Dedifferentiated amniotic fluid mesenchymal stem cell (primary cell): ENCODE results near the gene KIF20B.
"Not testable (repeated sequence)": the region's sequence is repeated elsewhere in the genome, so short reads cannot be mapped to it uniquely, and the experiment has no call there.

Experiments
- DNase-seq: peaks from one replicate; pipeline ENCODE4 v3.0.0-alpha.2; 2016; ENCODE audit errors: extremely low spot score

KIF20B gene

GRCh38 chr10:89692416-89692815 lies 9.0 kb upstream of the KIF20B start:
- no peak for DNase-seq

DNA sequence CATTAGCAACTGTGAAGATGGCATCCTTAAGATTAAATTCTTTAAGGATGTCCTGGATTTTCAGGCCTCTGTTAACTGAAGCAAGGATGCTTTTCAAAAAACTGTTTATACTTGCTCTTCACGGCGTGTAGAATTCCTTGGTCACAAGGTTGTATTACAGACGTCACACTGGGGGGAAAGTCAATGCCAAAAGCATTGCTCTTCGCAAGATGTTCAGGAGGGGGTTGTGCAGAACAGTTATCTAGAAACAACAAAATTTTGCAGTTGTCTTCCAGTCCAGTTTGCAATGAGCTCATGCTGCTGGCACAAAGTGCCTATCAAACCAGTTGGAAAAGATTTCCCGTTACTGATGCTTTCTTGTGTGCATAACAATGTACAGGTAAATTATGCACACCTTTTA lies 8.2 kb upstream of the KIF20B start:
- DNase-seq = no peak

- DNase-seq = no peak
Measured at GRCh38 chr10:89695307-89695706, 6.1 kb upstream of the KIF20B start.

DNA sequence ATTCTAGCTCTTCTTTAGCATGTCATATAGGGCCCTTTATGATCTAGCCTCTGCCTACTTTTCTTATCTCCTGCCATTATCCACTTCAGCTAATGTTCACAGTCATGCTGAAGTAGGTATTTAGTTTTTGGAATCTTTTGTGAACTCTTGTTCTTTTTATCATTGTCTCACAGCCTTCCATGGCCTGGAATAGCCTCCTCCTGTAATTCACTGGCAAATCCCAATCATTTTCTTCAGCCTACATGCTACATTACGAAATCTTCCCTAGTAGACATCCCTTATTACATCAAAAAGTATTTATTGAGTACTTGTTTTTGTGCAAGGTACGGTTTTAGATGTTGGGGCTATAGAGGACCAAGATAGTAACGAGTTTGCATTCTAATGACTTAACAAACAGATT lies 3.4 kb upstream of the KIF20B start:
- no peak for DNase-seq

DNA sequence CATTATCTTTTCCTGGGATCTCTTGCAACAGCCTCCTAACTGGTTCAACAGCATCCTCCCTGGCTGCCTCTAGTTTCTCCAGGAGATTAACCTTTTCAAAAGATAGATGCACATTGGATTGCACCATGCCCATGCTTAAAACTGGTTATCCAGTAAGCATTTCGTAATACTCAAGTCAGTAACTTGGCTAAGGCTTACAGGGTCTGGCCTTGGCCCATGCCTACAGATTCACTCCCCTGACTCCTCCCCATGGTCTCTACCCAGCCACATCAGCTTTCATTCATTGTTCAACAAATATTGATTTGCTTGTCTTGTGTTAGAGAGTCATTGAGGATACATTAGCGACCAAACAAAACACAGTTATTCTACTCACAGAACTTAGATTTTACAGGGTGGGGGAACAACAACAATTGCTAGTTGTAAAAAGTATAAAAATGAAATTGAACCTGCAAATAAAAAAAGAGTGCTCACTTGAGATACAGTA lies 1.8 kb upstream of the KIF20B start:
- no peak for DNase-seq

GRCh38 chr10:89700923-89701241 lies 508 bp upstream of the KIF20B start:
- no peak for DNase-seq

GRCh38 chr10:89702121-89702480 lies 711 bp downstream of the KIF20B start:
- peak; percentile 17 for DNase-seq

DNA sequence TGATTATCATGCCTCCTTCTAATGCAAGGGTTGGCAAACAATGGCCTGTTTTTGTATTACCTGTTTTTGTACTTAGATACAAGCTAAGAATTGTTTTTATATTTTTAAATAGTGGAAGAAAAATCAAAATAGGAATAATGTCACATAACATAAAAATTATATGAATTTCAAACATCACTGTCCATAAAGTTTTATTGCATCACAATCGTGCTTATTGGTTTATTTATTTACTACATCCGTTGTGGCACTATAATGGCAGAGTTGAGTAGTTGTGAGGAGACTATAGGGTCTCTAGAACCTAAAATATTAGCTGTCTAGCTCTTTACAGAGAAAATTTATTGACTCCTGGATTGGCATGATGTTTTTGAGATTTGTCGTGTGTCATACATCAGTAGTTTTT lies 4.1 kb downstream of the KIF20B start:
- no peak for DNase-seq

GRCh38 chr10:89706011-89706410 lies 4.6 kb downstream of the KIF20B start:
- DNase-seq = no peak

- no peak for DNase-seq
Measured at GRCh38 chr10:89707372-89707771, 6.0 kb downstream of the KIF20B start.

DNA sequence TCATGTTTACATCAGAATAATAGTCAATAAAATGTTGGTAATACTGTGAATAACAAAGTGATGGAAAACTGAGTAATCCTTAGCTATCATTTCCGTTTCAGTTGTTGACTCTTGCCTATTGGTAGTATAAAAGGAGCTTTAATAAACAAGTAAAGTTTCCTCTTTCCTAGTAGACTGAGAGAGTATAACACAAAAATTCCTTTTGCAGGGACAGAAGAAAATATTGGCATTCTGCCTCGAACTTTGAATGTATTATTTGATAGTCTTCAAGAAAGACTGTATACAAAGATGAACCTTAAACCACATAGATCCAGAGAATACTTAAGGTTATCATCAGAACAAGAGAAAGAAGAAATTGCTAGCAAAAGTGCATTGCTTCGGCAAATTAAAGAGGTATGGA lies 9.4 kb downstream of the KIF20B start:
- DNase-seq = no peak

- DNase-seq = no peak
Measured at GRCh38 chr10:89734616-89735015, 33.2 kb downstream of the KIF20B start.

DNA sequence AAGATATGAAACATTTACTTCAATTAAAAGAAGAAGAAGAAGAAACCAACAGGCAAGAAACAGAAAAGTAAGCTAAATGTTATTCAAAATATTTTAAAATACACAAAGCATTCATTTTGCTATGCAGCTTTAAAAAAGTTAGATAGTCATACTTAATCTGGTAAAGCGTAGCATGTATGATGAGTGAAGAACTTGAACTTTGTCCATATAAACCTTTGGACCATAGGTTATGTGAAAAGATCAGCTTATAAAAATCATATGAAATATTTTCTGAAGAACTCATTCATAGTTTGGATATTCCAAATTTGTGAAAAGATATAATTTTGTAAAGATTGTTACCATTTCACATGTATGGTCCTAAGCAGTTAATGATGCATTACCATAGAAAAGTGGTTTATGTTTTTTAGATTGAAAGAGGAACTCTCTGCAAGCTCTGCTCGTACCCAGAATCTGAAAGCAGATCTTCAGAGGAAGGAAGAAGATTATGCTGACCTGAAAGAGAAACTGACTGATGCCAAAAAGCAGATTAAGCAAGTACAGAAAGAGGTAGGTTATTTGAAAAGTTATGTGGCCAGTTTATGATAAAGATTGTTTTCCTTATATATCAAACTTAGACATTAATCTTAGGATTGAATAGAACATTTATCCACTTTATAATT lies 37.3 kb downstream of the KIF20B start:
- DNase-seq = no peak

GRCh38 chr10:89741126-89741762 lies 39.9 kb downstream of the KIF20B start:
- DNase-seq = no peak

DNA sequence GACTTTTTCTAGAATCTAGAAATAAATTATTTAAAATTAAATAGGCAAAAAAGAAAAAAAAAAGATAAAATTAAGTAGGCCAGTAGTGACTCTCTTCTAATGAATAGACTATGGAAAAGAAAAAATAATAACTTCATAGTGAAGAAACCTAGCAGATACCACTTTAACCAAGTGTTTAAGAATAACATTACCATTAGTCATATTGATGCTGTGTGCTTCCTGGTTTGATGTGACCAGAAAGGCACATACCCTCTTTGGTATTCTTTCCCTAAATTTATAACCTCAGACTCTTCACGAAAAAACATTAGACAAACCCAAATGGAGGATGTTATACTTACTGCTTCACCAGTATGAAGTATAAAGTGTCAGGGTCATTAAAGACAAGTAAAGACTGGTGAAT lies 42.6 kb downstream of the KIF20B start:
- no peak for DNase-seq

GRCh38 chr10:89745903-89746302 lies 44.5 kb downstream of the KIF20B start:
- DNase-seq = no peak

DNA sequence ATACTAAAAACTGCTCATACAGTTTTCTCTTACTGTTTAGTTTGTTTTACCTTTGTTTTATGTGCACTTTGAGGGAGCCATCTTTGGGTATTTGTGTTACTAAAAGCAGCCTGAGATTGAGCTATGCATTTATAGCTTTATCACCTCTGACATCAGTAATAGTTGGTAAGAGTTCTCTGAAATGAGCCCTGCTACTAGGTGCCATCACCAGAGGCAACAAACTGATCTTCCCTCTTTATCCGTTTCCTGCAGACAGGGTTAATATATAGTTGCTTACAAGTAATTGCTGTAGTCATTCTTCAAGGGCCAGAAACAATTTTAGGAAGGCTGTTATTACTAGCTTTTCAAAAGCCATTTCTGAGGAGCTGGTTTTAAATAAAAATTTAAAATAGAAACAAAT lies 49.1 kb downstream of the KIF20B start:
- DNase-seq = no peak

DNA sequence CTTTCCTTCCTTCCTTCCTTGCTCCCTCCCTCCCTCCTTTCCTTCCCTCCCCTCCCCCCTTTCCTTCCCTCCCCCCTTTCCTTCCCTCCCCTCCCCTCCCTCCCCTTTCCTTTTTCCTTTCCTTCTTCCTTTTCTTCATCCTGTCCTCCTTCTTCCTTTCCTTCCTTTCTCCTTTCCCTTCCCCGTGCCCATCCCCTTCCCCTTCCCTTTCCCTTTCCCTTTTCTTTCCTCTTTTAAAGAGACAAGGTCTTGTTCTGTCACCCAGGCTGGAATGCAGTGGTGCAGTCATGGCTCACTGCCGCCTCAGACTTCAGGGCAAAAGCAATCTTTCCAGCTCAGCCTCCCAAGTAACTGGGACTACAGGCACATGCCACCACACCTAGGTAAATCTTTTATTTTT lies 54.0 kb downstream of the KIF20B start:
- DNase-seq = no peak

GRCh38 chr10:89759531-89759930 lies 58.1 kb downstream of the KIF20B start:
- DNase-seq = no peak

DNA sequence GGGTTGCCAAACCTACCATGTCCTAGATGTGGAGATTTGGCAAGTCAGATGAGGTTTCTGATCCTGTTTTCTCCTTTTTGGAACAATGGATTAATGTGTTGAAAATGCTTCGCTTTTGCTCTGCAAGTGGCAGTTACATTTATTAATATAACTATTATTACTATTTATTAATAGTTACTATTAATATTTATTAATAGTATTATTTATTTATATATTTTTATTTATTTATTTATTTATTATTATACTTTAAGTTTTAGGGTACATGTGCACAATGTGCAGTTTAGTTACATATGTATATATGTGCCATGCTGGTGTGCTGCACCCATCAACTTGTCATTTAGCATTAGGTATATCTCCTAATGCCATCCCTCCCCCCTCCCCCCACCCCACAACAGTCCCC lies 62.3 kb downstream of the KIF20B start:
- DNase-seq = not testable (repeated sequence)

- no peak for DNase-seq
Measured at GRCh38 chr10:89771684-89772083, 70.3 kb downstream of the KIF20B start.

DNA sequence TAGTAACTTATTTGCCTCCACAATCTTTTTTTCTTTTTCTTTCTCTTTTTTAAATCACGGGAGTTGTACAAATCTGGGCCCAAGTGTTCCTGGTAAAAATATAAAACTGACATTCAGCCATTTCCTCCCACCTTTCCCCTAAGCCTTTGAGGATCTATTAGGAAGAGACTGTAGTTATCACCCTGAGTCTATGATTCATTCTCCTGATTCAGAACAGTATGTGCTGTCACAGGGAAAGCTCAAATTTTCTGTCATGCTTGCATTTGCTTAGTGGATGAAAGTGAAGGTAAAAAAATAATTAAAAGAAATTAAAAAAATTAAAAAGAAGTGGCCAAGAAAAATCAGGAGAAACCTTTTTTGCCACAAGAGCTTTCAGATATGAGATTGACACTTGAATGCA lies 71.7 kb downstream of the KIF20B start:
- no peak for DNase-seq

DNA sequence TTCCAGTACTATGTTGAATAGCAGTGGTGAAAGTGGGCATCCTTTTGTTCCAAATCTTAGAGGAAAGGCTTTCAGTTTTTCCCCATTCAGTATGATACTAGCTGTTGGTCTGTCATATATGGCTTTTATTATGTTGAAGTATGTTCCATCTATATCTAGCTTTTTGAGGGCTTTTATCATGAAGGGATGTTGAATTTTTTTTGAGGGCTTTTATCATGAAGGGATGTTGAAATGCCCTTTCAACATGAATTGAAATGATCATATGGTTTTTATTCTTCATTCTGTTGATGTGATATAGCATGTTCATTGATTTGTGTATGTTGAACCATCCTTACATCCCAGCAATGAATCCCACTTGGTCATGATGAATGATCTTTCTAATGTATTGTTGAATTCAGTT lies 75.3 kb downstream of the KIF20B start:
- no peak for DNase-seq

DNA sequence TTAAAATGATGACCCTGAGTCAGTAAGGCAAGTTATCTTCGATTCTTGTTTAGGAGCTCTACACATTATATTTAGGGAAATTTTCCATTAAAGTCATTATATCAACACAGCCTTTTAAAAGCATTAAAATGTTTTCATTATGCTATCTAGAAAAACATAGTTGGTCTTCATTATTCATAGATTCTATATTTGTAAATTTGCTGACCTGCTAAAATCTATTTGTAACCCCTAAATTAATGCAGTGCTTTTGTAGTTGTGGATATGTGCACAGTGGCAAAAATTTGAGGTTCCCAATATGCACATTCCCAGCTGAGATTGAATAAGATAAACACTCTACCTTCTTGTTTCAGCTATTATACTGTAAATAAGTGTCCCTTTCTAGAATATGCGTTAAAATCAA lies 81.1 kb downstream of the KIF20B start:
- DNase-seq = no peak
